ENCODE measurements around the gene OPCML.
A peak's percentile ranks its signal among the peaks of the same experiment; 100 is the strongest.

Gene OPCML

DNA sequence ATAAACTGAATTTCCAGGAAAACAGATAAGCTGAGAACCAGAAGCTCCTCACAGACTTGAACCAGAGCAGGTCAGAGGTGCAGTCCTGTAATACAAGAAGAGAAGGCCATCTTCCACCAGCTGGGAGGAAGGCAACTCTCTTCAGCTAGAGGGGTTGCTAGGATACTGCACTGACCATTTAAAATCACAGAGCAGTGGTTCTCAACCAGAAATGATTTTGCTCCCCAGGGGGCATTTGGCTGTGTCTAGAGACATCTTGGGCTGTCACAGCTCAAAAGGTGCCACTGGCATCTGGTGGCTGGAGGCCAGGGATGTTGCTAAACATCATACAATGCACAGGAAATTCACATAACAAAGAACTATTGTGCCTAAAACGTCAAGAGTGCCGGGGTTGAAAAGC lies 17.2 kb downstream of the OPCML start:
- TF ChIP-seq, protein P1, sequence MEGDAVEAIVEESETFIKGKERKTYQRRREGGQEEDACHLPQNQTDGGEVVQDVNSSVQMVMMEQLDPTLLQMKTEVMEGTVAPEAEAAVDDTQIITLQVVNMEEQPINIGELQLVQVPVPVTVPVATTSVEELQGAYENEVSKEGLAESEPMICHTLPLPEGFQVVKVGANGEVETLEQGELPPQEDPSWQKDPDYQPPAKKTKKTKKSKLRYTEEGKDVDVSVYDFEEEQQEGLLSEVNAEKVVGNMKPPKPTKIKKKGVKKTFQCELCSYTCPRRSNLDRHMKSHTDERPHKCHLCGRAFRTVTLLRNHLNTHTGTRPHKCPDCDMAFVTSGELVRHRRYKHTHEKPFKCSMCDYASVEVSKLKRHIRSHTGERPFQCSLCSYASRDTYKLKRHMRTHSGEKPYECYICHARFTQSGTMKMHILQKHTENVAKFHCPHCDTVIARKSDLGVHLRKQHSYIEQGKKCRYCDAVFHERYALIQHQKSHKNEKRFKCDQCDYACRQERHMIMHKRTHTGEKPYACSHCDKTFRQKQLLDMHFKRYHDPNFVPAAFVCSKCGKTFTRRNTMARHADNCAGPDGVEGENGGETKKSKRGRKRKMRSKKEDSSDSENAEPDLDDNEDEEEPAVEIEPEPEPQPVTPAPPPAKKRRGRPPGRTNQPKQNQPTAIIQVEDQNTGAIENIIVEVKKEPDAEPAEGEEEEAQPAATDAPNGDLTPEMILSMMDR (IDR thresholded peaks at IDR 0.05; ENCODE audit: extremely low read depth, missing control alignments) = no peak
- no peak for DNase-seq (ENCODE audit: low spot score)

DNA sequence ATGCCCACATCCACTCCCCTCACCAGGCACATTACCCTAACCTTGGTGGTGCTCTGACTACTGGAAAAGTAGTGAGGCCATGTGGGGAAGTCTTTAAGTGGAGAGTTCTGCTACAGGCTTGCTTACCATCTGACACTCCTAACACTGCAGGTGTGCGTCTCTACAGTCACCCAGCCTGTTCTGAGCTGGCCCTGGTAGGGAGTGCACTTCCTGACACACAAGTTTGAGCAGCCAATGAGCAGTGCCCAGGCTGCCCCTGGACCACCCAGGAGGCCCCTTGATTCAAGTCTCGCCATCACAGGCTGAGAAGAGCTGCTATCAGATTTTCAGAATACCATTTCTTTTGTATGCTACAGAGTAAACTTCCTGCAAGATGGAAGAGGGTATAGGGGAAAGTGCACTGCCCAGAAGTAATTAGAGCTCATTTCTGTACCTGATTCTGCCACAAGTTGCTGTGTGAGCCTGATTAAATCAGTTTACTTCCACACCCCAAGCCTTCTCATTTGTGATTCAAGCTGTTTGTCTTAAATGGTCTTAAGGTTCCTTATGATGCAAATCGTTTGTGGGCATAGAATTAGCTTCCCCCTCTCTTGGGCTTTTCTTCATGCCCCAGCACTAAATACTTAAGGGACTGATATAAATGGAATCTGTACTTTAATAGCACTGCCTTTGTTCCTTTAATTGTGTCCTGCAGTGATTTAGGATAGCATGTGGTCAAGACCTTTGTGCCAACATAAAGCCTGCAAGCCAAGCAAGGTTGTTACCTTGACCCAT lies 22.2 kb downstream of the OPCML start:
- TF ChIP-seq, protein P1 (IDR thresholded peaks at IDR 0.05; ENCODE audit: extremely low read depth, missing control alignments) = no peak
- no peak for DNase-seq (ENCODE audit: low spot score)

DNA sequence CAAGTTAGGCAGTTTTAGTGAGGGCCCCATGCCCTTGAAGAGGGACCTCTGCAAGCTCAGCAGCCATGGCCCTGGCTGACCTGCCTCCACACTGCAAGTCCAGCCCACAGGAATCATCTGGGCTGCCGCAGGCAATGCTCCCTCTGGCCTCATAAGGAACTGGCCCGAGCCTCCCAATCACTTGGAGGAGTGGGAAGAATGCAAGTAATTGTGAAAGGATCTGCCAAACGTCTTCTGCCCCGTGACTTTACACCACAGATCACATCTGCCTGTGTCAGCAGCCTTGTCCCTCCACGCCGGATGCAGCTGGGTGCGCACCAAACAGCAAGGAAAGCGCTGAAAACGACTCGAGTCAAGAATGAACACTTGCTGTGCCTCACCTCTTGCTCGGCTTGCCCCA lies 23.8 kb downstream of the OPCML start:
- TF ChIP-seq, protein P1 (IDR thresholded peaks at IDR 0.05; ENCODE audit: extremely low read depth, missing control alignments) = no peak
- DNase-seq (ENCODE audit: low spot score) = no peak

DNA sequence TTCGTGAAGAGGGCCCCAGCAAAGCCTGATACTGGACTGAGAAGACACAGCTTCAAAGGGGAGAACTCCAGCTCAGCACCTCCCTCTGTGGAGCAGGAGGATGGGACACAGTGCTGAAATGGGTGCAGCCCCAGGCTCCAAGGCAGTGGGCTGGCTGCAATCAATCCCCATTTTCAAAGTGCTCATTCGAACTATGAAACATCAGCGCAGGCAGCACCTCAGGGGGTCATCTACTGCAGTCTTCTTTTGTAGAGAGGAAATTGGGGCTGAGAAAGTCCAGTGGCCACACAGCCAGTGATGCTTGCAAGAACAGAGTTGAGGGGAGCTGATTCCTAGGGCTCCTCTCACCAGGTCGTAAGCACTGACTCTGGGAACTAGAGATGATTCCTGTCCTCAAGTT lies 25.1 kb downstream of the OPCML start:
- DNase-seq (ENCODE audit: low spot score) = no peak
- TF ChIP-seq, protein P1 (IDR thresholded peaks at IDR 0.05; ENCODE audit: extremely low read depth, missing control alignments) = no peak

DNA sequence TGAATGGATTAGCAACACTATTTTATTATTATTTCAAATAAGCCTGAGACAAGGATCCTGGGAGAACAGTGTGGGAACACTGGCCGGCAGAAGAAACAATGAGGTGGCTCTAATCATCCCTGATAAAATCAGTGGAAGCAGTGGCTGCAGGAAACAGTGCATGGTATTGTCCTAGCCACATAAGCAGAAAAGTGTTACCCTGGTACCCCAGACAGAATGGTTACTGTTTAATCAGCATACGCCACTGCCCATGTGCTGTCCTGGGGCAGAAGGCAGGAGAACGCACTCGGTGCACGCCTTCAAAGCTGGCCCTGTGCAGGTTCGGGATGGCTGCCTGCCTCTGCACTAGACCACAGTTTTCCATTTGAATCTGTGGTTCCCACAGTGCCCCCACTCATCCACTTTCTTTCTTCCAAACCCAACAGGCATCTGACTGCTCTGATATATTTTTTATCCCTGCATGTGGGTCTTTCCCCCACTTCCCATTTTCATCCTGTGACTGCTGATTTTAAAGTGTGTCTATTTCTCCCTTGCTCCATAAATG lies 25.7 kb downstream of the OPCML start:
- TF ChIP-seq, protein P1 (IDR thresholded peaks at IDR 0.05; ENCODE audit: extremely low read depth, missing control alignments) = no peak
- DNase-seq (ENCODE audit: low spot score) = no peak

DNA sequence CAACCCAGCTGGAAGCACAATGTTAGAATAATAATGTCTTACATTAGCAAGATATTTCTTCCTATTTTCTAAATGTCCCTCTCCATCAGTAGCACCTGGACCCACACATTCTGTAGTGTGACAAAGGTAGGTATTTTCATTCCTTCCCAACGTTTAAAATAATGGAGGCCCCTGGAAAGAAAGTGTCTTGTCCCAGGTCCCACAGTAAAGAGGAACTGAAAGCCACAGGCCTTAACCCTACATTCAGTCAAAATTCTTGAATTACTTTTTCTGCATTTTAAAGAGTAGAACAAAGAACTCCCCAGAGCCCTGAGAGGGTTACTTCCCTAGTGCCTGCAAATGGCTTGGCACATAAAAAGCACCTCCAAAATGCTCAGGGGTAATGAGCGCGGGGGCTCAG lies 26.3 kb downstream of the OPCML start:
- TF ChIP-seq, protein P1 (IDR thresholded peaks at IDR 0.05; ENCODE audit: extremely low read depth, missing control alignments) = no peak
- peak; percentile 28 for DNase-seq (ENCODE audit: low spot score)

DNA sequence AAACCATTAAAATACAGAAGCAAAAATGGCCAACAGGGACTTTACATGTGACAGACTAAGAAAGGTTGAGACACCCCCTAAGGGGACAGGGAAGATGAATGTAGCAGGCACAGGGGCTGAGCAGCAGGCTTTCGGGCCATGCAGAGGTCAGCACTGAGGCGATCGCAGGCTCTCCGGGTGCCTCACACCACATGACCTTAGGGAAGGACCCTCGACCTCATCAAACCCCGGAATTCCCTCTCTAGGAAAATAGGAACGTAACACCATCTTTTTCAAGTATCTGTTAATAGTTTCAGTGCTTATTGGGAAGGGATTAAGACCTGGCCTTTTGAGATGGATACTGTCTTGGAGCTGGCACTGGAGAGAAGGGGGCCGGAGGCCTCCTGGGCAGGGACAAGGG lies 27.4 kb downstream of the OPCML start:
- TF ChIP-seq, protein P1 (IDR thresholded peaks at IDR 0.05; ENCODE audit: extremely low read depth, missing control alignments) = no peak
- DNase-seq (ENCODE audit: low spot score) = no peak
